K562 (cell line): ENCODE measurements around the gene AGPAT1. TPM values are rescaled to one million over a fixed set of nuclear protein-coding genes. Genes with fewer than 3 reads are reported as not detected.

Source experiments
- ATF7 ChIP-seq: fragments of 450-650 bp; IDR thresholded peaks from 2 replicates; pipeline ENCODE4 v1.7.1; 2014; ENCODE audit warnings: mild to moderate bottlenecking, moderate library complexity
- CXXC5 ChIP-seq: fragments of 250-450 bp; sonication (Bioruptor Pico); IDR thresholded peaks from 2 replicates; pipeline ENCODE4 v1.8.0; 2022; ENCODE audit warnings: inconsistent platforms, mild to moderate bottlenecking, moderate library complexity
- ETV5 ChIP-seq: sonication (generic); formaldehyde crosslinking; IDR thresholded peaks from 2 replicates; pipeline ENCODE4 v1.4.0; 2020; ENCODE audit warnings: low read depth, mild to moderate bottlenecking, missing genetic modification reagents
- ETV6 ChIP-seq, 3 experiments: fragments of 150-350 bp in 1 of 3; sonication (generic) in 1 of 3; formaldehyde crosslinking in 1 of 3; IDR thresholded peaks; 2 replicates each; pipeline versions ENCODE4 v1.6.1 to v1.8.0; 2014 to 2022; ENCODE audit warnings: borderline replicate concordance in 2 of 3, low read depth in 2 of 3, antibody characterized with exemption in 1 of 3, low read length in 1 of 3, mild to moderate bottlenecking in 1 of 3, missing genetic modification reagents in 1 of 3
- MLX ChIP-seq, 2 experiments: fragments of 450-650 bp in 1 of 2; sonication (generic) in 1 of 2; formaldehyde crosslinking; conservative IDR thresholded peaks; 2 replicates each; pipeline versions ENCODE4 v1.4.0 to v1.8.1; 2020 to 2022; ENCODE audit warnings: mild to moderate bottlenecking in 1 of 2, missing genetic modification reagents in 1 of 2
- NCOA1 ChIP-seq: fragments of 450-650 bp; IDR thresholded peaks from 2 replicates; pipeline ENCODE4 v1.6.1; 2016; ENCODE audit warnings: low read depth
- NEUROD1 ChIP-seq: fragments of 150-350 bp; IDR thresholded peaks from 2 replicates; pipeline ENCODE4 v1.6.1; 2014; ENCODE audit warnings: borderline replicate concordance, low read length, low read depth; ENCODE audit not compliant: partially characterized antibody
- NR2C1 ChIP-seq, 2 experiments: fragments of 450-650 bp; IDR thresholded peaks; 2 replicates each; pipeline ENCODE4 v1.6.1; 2017; ENCODE audit warnings: mild to moderate bottlenecking in 2 of 2, antibody characterized with exemption in 1 of 2, inconsistent platforms in 1 of 2, missing compliant biosample characterization in 1 of 2, missing genetic modification characterization in 1 of 2
- POLR2B ChIP-seq: fragments of 450-650 bp; IDR thresholded peaks from 2 replicates; pipeline ENCODE4 v1.6.1; 2018; ENCODE audit warnings: low read depth; ENCODE audit not compliant: partially characterized antibody
- SPI1 ChIP-seq: IDR thresholded peaks from 2 replicates; pipeline ENCODE4 v1.6.1; 2011; ENCODE audit warnings: low read depth, low read length, control low read depth, borderline replicate concordance
- TAF1 ChIP-seq: IDR thresholded peaks from 2 replicates; pipeline ENCODE4 v1.6.1; 2011; ENCODE audit warnings: mild to moderate bottlenecking, low read length, moderate library complexity; ENCODE audit not compliant: insufficient read depth, control insufficient read depth, severe bottlenecking; ENCODE audit errors: extremely low read depth
- TFAP4 ChIP-seq: sonication (generic); formaldehyde crosslinking; IDR thresholded peaks from 2 replicates; pipeline ENCODE4 v1.8.0; 2022; ENCODE audit warnings: missing genetic modification reagents, mild to moderate bottlenecking, moderate library complexity, borderline replicate concordance
- USF2 ChIP-seq: sonication (generic); formaldehyde crosslinking; IDR thresholded peaks from 2 replicates; pipeline ENCODE4 v1.5.0; 2020; ENCODE audit warnings: missing genetic modification reagents
- YY1 ChIP-seq, 3 experiments: IDR thresholded peaks; 2 replicates each; pipeline ENCODE4 v1.6.1; 2011; ENCODE audit warnings: low read length in 2 of 3, mild to moderate bottlenecking in 2 of 3, moderate library complexity in 2 of 3, borderline replicate concordance in 1 of 3, control low read depth in 1 of 3, low read depth in 1 of 3; ENCODE audit not compliant: insufficient read depth in 3 of 3, insufficient replicate concordance in 2 of 3, control insufficient read depth in 1 of 3, insufficient read length in 1 of 3; ENCODE audit errors: extremely low read depth in 1 of 3
- ZNF354B ChIP-seq: fragments of 250-450 bp; sonication (Bioruptor Pico); IDR thresholded peaks from 2 replicates; pipeline ENCODE4 v1.4.0; 2020
- polyA plus RNA-seq, 8 experiments: library from polyadenylated mRNA; depleted of rRNA in 4 of 8; stranded (reverse) in 5 of 8; unstranded in 3 of 8; fragments of >200 nt; fragmentation: Nextera tagmentation in 2 of 8; fragmentation: Illumina TruSeq in 1 of 8; extraction: Ambion mirVana in 2 of 8; extraction: Trizol in 1 of 8; gene quantifications; 2 replicates each; pipeline versions ENCODE4 v1.2.1 to v1.2.3, GENCODE V29; 2011 to 2014; ENCODE audit warnings: inconsistent platforms in 1 of 8, missing spikeins in 1 of 8
- total RNA-seq, 7 experiments: library from RNA; depleted of rRNA in 6 of 7; stranded (reverse); fragments of >200 nt in 6 of 7; fragmentation: Illumina TruSeq in 2 of 7; extraction: Trizol in 2 of 7; gene quantifications; 2 replicates each; pipeline versions ENCODE4 v1.2.1 to v1.2.3, GENCODE V29; 2011 to 2021; ENCODE audit warnings: low replicate concordance in 1 of 7

The AGPAT1 gene
- total and polyA plus RNA-seq, 9 of the 15 experiments (the other 6 are each of a cell fraction or from before 2014, with no cell fraction given), result 37.9 to 176 (median 69.4) TPM

GRCh38 chr6:32192608-32193039 is 16.7 kb upstream of the AGPAT1 start, which contains the start of gene GPSM3 (continued):
- TF ChIP-seq TAF1 (peak; percentile 68), USF2 (CRISPR knock-in tag) (no peak), NCOA1 (peak; percentile 82), NEUROD1 (peak; percentile 18), ETV5 (CRISPR knock-in tag) (peak; percentile 95), ETV6 (IDR thresholded peaks at IDR 0.05; ENCODE audit: borderline replicate concordance in 1 of 2, low read depth in 2 of 2, low read length in 1 of 2) (peak in 1 of 2 experiments; percentile 68; a peak in 1 of 4 replicates), ETV6 (CRISPR knock-in tag; IDR thresholded peaks at IDR 0.05; ENCODE audit: borderline replicate concordance) (no peak), CXXC5 (CRISPR knock-in tag) (peak; percentile 48), NR2C1 (IDR thresholded peaks at IDR 0.05) (peak; percentile 89), NR2C1 (tag; IDR thresholded peaks at IDR 0.05) (peak; percentile 92), ZNF354B (CRISPR knock-in tag) (0 out of 2 replicates have a peak, but pooled peaks have one; percentile 29), POLR2B (peak; percentile 68), YY1 (IDR thresholded peaks at IDR 0.05; ENCODE audit: borderline replicate concordance in 1 of 3, control insufficient read depth in 1 of 3, extremely low read depth in 1 of 3, insufficient read depth in 3 of 3, insufficient read length in 1 of 3, insufficient replicate concordance in 2 of 3, low read depth in 1 of 3, low read length in 2 of 3) (peak in 1 of 3 experiments; percentile 8), SPI1 (peak; percentile 78), TFAP4 (CRISPR knock-in tag) (peak; percentile 38; the same call in 1 of the 2 replicates), MLX (CRISPR knock-in tag; conservative IDR thresholded peaks at IDR 0.05) (peak in 1 of 2 experiments; percentile 12; a peak in 1 of 4 replicates), ATF7 (peak; percentile 66)
- TF ChIP-seq, all 486 proteins: peak for 106
